HFF-Myc (cell line): Measurements from ENCODE around the gene DPP10.

Source experiments
- DNase-seq: peaks from one replicate; pipeline ENCODE4 v3.0.0-alpha.2; 2011; ENCODE audit warnings: low read depth; ENCODE audit errors: extremely low read depth
- H3K4me3 ChIP-seq: replicated peaks from 2 replicates; pipeline ENCODE4 v1.5.1; 2011; ENCODE audit warnings: low read depth, mild to moderate bottlenecking, control low read depth, low read length
- CTCF ChIP-seq: IDR thresholded peaks from 2 replicates; pipeline ENCODE4 v1.5.1; 2012; ENCODE audit warnings: mild to moderate bottlenecking, low read depth, low read length, control low read depth; ENCODE audit errors: missing control alignments

The DPP10 gene

DNA sequence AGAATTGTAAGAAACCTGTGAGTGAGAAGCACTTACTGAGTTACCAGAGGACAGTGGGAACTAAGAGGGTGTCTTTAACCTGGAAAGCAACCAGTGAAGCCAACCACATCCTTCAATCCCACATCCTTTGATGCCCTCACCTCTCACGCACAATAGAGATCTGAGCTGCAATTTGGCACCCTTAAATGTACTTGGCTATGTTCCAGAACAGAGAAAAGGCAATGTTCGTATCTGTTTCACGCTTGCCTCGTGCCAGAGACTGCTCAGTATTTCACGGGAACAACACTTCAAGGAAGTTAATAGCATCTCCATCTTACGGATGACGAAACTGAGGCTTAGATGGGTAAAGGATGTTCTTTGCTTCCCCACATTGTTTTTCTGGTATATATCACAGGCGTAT, 167.4 kb downstream of the DPP10 start:
- H3K4me3 ChIP-seq: no peak overlapping the region
- no peak for DNase-seq
- TF ChIP-seq CTCF: no peak

- H3K4me3 ChIP-seq: no peak overlapping the region
- DNase-seq: no peak
- no peak for TF ChIP-seq CTCF
Observed at GRCh38 chr2:114610677-114611076, 168.2 kb downstream of the DPP10 start.

DNA sequence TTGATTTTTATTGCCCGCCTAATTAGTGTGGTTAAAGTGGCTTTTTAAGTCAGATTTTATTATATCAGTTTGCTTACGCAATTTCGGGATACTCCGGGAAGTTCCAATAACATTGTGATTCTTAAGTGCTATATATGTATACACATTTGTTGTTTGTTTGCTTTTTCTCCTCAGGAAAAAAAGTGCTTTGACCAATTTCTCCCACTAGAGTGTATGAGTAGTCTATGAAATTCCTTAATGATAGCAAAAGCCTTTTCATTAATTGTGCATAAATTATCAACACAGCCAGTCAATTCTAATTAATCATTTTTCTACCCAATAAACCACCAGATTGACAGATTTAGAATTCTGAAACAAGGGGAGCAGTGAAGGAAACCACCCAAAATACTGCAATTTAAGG, 172.2 kb downstream of the DPP10 start:
- H3K4me3 ChIP-seq: no peak overlapping the region
- no peak for TF ChIP-seq CTCF
- no peak for DNase-seq

- no peak for TF ChIP-seq CTCF
- DNase-seq: no peak
- H3K4me3 ChIP-seq: no peak overlapping the region
Observed at GRCh38 chr2:114628481-114628880, 186.0 kb downstream of the DPP10 start.

GRCh38 chr2:114631146-114631545, 188.7 kb downstream of the DPP10 start:
- DNase-seq: no peak
- no peak overlapping the region for H3K4me3 ChIP-seq
- no peak for TF ChIP-seq CTCF

DNA sequence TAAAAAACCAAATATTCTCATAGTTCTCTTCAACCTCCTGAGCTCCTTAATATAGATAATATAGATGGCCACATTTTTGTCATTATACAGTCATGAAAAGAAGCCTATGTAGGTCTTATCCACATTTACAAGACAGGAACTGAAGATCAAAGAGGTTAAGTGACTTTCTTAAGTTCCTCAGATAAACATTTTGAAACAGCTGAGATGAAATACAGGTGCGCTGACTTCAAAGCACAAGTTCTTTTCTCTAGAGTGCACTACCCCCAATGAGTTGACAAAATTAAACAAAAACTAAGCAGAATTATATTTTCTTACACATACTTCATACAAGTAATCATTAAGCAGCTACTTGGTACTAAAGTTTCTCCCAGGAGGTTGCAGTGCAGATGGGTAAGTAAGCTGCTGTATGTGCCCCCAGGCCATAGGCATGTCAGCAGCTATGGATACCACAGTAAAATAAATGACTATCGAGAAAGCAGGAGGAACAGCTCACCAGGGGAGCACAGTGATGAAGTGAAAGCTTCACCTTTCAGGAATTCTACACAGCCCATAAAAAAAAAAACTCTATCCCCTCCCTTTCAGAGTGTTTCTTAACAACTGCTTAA, 199.8 kb downstream of the DPP10 start:
- no peak for DNase-seq
- no peak for TF ChIP-seq CTCF
- H3K4me3 ChIP-seq: no peak overlapping the region

DNA sequence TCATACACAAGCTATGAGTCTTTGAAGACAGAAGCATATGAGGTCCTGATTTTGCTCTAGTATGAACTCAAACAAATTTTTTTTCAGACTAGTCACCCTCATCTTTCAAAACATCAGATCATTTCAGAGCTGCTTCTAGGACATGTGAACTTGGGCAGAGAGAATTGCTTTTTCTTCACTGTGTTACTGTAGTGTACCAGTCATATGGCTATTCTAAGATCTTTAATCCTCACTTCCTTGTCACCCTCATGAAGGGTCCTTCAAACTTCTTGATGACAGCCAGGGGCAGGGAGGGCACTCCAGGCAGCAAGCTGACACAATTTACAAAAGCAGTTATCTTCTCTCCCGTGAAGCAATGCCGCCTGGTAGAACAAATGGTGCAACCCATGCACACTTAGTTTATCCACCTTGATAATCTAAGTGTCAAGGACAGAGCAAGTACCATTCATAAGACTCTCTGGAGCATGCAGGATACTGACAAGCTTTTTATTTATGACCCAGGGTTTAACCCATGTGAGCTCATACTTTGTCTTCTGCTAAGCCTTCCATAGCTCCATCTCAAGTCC, 200.6 kb downstream of the DPP10 start:
- no peak for DNase-seq
- TF ChIP-seq CTCF: no peak
- no peak overlapping the region for H3K4me3 ChIP-seq
